GM12892 (cell line): ENCODE results near the gene DNAH2.

Experiments
- POLR2A ChIP-seq: IDR thresholded peaks from 2 replicates; pipeline ENCODE4 v1.6.1; 2011; ENCODE audit warnings: low read depth, low read length, control low read depth
- POLR2AphosphoS5 ChIP-seq: IDR thresholded peaks from 2 replicates; pipeline ENCODE4 v1.6.1; 2011; ENCODE audit warnings: low read depth, low read length, control low read depth
- TAF1 ChIP-seq: IDR thresholded peaks from 2 replicates; pipeline ENCODE4 v1.6.1; 2011; ENCODE audit warnings: low read depth, mild to moderate bottlenecking, control low read depth, low read length, borderline replicate concordance

DNA sequence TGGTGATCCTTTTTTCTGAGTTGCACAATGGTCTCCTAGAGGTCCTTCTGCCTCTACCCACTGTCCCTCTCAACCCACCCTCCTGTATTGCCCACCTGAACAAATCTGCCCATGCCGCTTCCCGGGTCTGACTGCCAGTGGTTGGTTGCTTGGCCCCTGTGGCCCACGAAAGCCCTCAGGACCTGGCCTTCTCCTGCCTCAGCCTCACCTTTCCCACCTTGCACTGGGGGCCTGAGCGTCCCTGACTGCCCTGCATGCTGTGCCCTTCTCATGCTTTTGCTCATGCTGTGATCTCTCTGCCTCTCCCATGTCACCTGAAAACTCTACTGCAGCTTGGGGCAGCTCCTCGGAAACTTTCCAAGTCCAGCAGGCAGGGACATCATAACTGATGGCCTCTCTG, 102.7 kb downstream of the DNAH2 start:
- TF ChIP-seq POLR2A (no peak), POLR2AphosphoS5 (no peak), TAF1 (no peak)
